Measurements from ENCODE around the gene THTPA. TPM values are rescaled to one million over a fixed set of nuclear protein-coding genes. Genes with fewer than 3 reads are reported as not detected.

THTPA gene
- total and polyA plus RNA-seq, 2 of the 13 experiments (the other 11 are each of a cell fraction or from before 2014, with no cell fraction given) = 7.4 to 8.7 TPM

GRCh38 chr14:23602181-23603095, 46.4 kb downstream of the THTPA start (continued):
- TF ChIP-seq ZNF800 (CRISPR knock-in tag; IDR thresholded peaks at IDR 0.05) (peak; percentile 62; the same call in 1 of the 2 replicates), PTBP1 (IDR thresholded peaks at IDR 0.05; ENCODE audit: low read depth, low read length, poor library complexity, severe bottlenecking) (no peak), ZNF44 (CRISPR knock-in tag; IDR thresholded peaks at IDR 0.05) (peak; percentile 72), ZFP37 (CRISPR knock-in tag; IDR thresholded peaks at IDR 0.05; ENCODE audit: borderline replicate concordance) (0 out of 2 replicates have a peak, but pooled peaks have one; percentile 65), GATAD1 (CRISPR knock-in tag; IDR thresholded peaks at IDR 0.05) (peak; percentile 56), HMG20A (CRISPR knock-in tag; IDR thresholded peaks at IDR 0.05; ENCODE audit: borderline replicate concordance) (peak; percentile 88; the same call in 1 of the 2 replicates), HOMEZ (CRISPR knock-in tag; IDR thresholded peaks at IDR 0.05; ENCODE audit: low read depth) (peak; percentile 98), ZBTB1 (CRISPR knock-in tag; IDR thresholded peaks at IDR 0.05; ENCODE audit: borderline replicate concordance) (peak; percentile 72; the same call in 1 of the 2 replicates), FOXP4 (CRISPR knock-in tag; IDR thresholded peaks at IDR 0.05) (peak; percentile 88), SAP130 (CRISPR knock-in tag; IDR thresholded peaks at IDR 0.05; ENCODE audit: low read depth) (peak; percentile 94), NONO (IDR thresholded peaks at IDR 0.05) (no peak), NONO (CRISPR knock-in tag; conservative IDR thresholded peaks at IDR 0.05) (no peak), ETV5 (CRISPR knock-in tag; IDR thresholded peaks at IDR 0.05; ENCODE audit: borderline replicate concordance) (peak; percentile 90), XBP1 (CRISPR knock-in tag; IDR thresholded peaks at IDR 0.05) (no peak), BHLHE40 (IDR thresholded peaks at IDR 0.05; ENCODE audit: low read length) (peak; percentile 74; the same call in 1 of the 2 replicates), SRSF4 (IDR thresholded peaks at IDR 0.05; ENCODE audit: low read depth, low read length, poor library complexity, severe bottlenecking) (no peak), FLYWCH1 (CRISPR knock-in tag; IDR thresholded peaks at IDR 0.05) (no peak), DBP (CRISPR knock-in tag; IDR thresholded peaks at IDR 0.05; ENCODE audit: not compliant biosample characterization) (no peak)

All from HepG2 (cell line).